Tibial nerve (tissue), 4 donors: ENCODE data around the gene PLD5. TPM values are rescaled to one million over a fixed set of nuclear protein-coding genes. Genes with fewer than 3 reads are reported as not detected.

Experiments used
- DNase-seq, 2 donors: peaks; one replicate each; pipeline ENCODE4 v3.0.0-alpha.2; 2019; ENCODE audit warnings: low spot score in 2 of 2
- H3K27ac ChIP-seq, 4 donors: fragments of 200-600 bp; sonication (generic) in 3 of 4; one replicate each; pipeline ENCODE4 v1.5.1; 2017 to 2019; ENCODE audit warnings: mild to moderate bottlenecking in 1 of 4
- H3K27me3 ChIP-seq, 2 donors: fragments of 200-600 bp; sonication (generic) in 1 of 2; one replicate each; pipeline versions ENCODE4 v1.5.1 to v1.6.0; 2017 to 2019
- H3K36me3 ChIP-seq, 3 donors: fragments of 200-600 bp; sonication (generic); one replicate each; pipeline ENCODE4 v1.5.1; 2018 to 2019
- H3K4me1 ChIP-seq, 4 donors: fragments of 200-600 bp; sonication (generic) in 3 of 4; one replicate each; pipeline ENCODE4 v1.5.1; 2017 to 2019
- H3K4me3 ChIP-seq, 4 donors: fragments of 200-600 bp; sonication (generic) in 3 of 4; one replicate each; pipeline ENCODE4 v1.5.1; 2017 to 2019; ENCODE audit warnings: mild to moderate bottlenecking in 1 of 4, moderate library complexity in 1 of 4
- H3K9me3 ChIP-seq, 4 donors: fragments of 200-600 bp; sonication (generic) in 3 of 4; one replicate each; pipeline ENCODE4 v1.5.1; 2017 to 2019
- EP300 ChIP-seq, 2 donors: sonication (generic); formaldehyde crosslinking; IDR thresholded peaks; one replicate each; pipeline ENCODE4 v1.6.1; 2017; ENCODE audit warnings: antibody characterized with exemption in 2 of 2, mild to moderate bottlenecking in 1 of 2
- POLR2A ChIP-seq, 2 donors: fragments of 450-650 bp; IDR thresholded peaks; one replicate each; pipeline ENCODE4 v1.6.1; 2017; ENCODE audit warnings: antibody characterized with exemption in 2 of 2, mild to moderate bottlenecking in 2 of 2, moderate library complexity in 2 of 2
- WGBS, 2 donors: methylation state at CpG; one replicate each; pipeline ENCODE4 v1.1.5; 2018; 5-methylcytosine and 5-hydroxymethylcytosine counted together
- total RNA-seq, 4 donors: library from RNA; depleted of rRNA; stranded (reverse); fragments of >200 nt; gene quantifications; one replicate each; pipeline ENCODE4 v1.1.0, GENCODE V29; 2016
- TF ChIP-seq, protein P1 (sequence below), 5 experiments: fragments of 200-600 bp in 3 of 5; fragments of 450-650 bp in 2 of 5; sonication (generic) in 3 of 5; IDR thresholded peaks; one replicate each; pipeline ENCODE4 v1.5.1; 2016 to 2019; ENCODE audit warnings: antibody characterized with exemption in 5 of 5, mild to moderate bottlenecking in 3 of 5, moderate library complexity in 2 of 5

The PLD5 gene
- total RNA-seq, 4 donors from 2014 or later = 0.21 to 0.59 TPM; not detected in 2

GRCh38 chr1:242206994-242207393, 317.5 kb downstream of the PLD5 start:
- no peaks in the 10 kb centered on the region for H3K9me3 ChIP-seq
- no peaks in the 10 kb centered on the region for H3K36me3 ChIP-seq
- no peaks in the 10 kb centered on the region for H3K4me1 ChIP-seq
- H3K4me3 ChIP-seq = no peak overlapping the region
- TF ChIP-seq, protein P1, sequence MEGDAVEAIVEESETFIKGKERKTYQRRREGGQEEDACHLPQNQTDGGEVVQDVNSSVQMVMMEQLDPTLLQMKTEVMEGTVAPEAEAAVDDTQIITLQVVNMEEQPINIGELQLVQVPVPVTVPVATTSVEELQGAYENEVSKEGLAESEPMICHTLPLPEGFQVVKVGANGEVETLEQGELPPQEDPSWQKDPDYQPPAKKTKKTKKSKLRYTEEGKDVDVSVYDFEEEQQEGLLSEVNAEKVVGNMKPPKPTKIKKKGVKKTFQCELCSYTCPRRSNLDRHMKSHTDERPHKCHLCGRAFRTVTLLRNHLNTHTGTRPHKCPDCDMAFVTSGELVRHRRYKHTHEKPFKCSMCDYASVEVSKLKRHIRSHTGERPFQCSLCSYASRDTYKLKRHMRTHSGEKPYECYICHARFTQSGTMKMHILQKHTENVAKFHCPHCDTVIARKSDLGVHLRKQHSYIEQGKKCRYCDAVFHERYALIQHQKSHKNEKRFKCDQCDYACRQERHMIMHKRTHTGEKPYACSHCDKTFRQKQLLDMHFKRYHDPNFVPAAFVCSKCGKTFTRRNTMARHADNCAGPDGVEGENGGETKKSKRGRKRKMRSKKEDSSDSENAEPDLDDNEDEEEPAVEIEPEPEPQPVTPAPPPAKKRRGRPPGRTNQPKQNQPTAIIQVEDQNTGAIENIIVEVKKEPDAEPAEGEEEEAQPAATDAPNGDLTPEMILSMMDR (IDR thresholded peaks at IDR 0.05) = no peak
- TF ChIP-seq POLR2A (IDR thresholded peaks at IDR 0.05) = no peak
- TF ChIP-seq EP300 (IDR thresholded peaks at IDR 0.05) = no peak
- H3K27ac ChIP-seq = no peak overlapping the region
- WGBS, 2 donors = 96 to 97% methylated on average over 4 of the region's 4 CpGs
- no peak for DNase-seq
- no peaks in the 10 kb centered on the region for H3K27me3 ChIP-seq

GRCh38 chr1:242205622-242206489, 318.6 kb downstream of the PLD5 start:
- DNase-seq = no peak

DNA sequence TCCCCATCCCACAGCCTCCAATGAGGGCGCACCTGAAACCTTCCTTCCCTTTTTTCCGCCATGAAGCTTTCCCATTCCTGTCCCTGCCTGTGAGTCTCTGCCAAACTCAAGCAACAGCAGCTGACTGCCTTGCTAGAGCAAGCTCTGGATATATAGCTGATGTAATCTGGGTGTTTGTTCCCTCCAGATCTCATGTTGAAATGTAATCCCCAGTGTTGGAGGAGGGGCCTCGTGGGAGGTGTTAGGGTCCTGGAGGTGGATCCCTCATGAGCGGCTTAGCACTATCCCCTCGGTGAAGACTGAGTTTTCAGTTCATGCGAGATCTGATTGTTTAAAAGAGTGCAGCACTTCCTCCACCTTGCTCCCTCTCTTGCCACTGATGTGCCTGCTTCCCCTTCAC, 321.2 kb downstream of the PLD5 start:
- Histone ChIP-seq H3K36me3 (no peaks in the 10 kb centered on the region), H3K27ac (no peak overlapping the region), H3K9me3 (no peaks in the 10 kb centered on the region), H3K27me3 (no peaks in the 10 kb centered on the region), H3K4me1 (no peaks in the 10 kb centered on the region), H3K4me3 (no peak overlapping the region)
- 85 to 90% methylated on average over 6 of the region's 6 CpGs for WGBS, 2 donors
- TF ChIP-seq EP300 (IDR thresholded peaks at IDR 0.05) (no peak), POLR2A (IDR thresholded peaks at IDR 0.05) (no peak)
- no peak for DNase-seq

More at GRCh38 chr1:242205622-242206489, 318.6 kb downstream of the PLD5 start:
- 48 to 58% methylated on average over 7 of the region's 7 CpGs for WGBS, 2 donors
- TF ChIP-seq EP300 (IDR thresholded peaks at IDR 0.05) (no peak), POLR2A (IDR thresholded peaks at IDR 0.05) (no peak)
- TF ChIP-seq, protein P1 (IDR thresholded peaks at IDR 0.05) = no peak
- no peaks in the 10 kb centered on the region for H3K9me3 ChIP-seq
- no peaks in the 10 kb centered on the region for H3K4me1 ChIP-seq
- no peaks in the 10 kb centered on the region for H3K27me3 ChIP-seq
- no peak overlapping the region for H3K4me3 ChIP-seq
- no peaks in the 10 kb centered on the region for H3K36me3 ChIP-seq
- no peak overlapping the region for H3K27ac ChIP-seq

DNA sequence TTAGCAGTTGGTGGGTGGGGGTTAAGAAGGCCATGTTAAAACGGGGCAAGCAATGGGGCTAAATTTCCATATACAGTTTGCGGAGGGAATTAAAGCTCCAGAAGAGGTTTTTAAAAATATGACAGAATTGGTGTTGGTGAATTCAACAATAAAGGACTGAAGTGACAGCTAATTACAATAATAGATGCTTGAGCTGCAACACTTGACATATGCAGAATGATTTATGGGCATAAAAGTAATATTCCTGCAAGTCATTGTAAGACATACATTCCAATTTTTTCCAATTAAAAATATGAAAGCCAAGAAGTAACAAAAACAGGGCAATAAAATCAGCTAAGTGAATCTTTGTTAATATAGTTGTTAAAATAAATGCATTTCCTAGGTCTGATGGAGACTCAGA, 323.4 kb downstream of the PLD5 start:
- Histone ChIP-seq H3K9me3 (no peaks in the 10 kb centered on the region), H3K4me3 (no peak overlapping the region), H3K36me3 (no peaks in the 10 kb centered on the region), H3K27ac (no peak overlapping the region), H3K4me1 (no peaks in the 10 kb centered on the region), H3K27me3 (no peaks in the 10 kb centered on the region)
- DNase-seq = no peak
- 80 to 86% methylated on average over 2 of the region's 2 CpGs for WGBS, 2 donors
- TF ChIP-seq, protein P1 (IDR thresholded peaks at IDR 0.05) = no peak
- TF ChIP-seq POLR2A (IDR thresholded peaks at IDR 0.05) = no peak
- no peak for TF ChIP-seq EP300 (IDR thresholded peaks at IDR 0.05)

GRCh38 chr1:242199776-242200458, 324.6 kb downstream of the PLD5 start:
- no peaks in the 10 kb centered on the region for H3K9me3 ChIP-seq
- no peak for TF ChIP-seq POLR2A (IDR thresholded peaks at IDR 0.05)
- H3K4me3 ChIP-seq = no peak overlapping the region
- 76 to 84% methylated on average over 8 of the region's 8 CpGs for WGBS, 2 donors
- no peaks in the 10 kb centered on the region for H3K27me3 ChIP-seq
- no peaks in the 10 kb centered on the region for H3K36me3 ChIP-seq
- no peak overlapping the region for H3K27ac ChIP-seq
- no peak for DNase-seq
- H3K4me1 ChIP-seq = no peaks in the 10 kb centered on the region
